GM19193 (cell line): ENCODE data around the gene FREM3.

Experiments used
- POLR2A ChIP-seq: IDR thresholded peaks from 4 replicates; pipeline ENCODE4 v1.6.1; 2011; ENCODE audit not compliant: insufficient read depth, insufficient read length; ENCODE audit errors: extremely low read depth

FREM3 gene

DNA sequence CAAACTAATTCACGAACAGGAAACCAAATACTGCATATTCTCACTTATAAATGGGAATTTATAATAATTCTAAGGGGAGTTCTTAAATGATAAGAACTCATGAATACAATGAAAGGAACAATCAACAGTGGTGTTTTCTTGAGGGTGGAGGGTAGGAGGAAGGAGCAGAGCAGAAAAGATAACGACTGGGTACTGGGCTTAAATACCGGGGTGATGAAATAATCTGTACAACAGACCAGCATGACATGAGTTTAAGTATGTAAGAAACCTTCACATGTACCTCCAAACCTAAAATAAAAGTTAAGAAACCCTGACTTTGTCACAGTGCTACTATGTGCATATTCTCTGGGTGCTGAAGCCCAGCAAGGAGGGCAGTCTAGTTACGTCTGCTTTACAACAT is 6.6 kb downstream of the FREM3 start:
- TF ChIP-seq POLR2A = no peak

DNA sequence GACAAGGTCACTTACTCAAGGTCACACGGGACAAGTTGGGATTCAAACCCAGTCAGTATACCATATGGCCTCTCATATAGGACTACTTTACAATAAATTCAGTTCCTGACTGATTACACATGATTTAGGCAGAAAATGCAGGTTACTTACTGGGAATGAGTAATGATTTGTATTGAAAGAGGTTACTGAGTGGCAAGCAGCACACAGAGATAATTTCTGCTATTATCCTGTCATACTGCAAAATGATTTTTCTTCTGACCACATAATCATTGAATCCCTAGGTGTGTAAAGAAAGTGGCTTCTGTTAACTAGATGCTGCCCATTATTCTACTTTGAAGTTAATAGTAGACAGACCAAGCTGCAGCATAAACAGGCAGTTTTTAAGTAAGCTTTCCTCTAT is 8.2 kb downstream of the FREM3 start:
- no peak for TF ChIP-seq POLR2A

DNA sequence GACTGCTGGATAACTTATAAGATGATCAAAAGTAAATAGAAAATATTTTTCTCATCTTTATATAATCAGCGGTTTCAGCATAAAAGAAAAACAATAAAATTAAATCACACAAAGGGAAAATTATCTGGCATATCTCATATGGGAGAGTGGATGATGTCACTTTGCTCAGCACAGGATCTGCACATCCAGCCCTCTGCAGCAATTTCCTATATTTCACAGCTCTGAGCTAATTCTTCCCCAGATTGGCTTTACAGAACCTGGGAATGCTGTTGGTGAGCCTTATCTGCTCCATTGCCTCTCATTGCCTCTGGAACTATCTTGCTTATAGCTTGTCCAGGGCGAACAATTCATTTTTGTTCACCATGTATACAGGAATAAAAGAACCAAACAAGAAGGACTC is 21.0 kb downstream of the FREM3 start:
- no peak for TF ChIP-seq POLR2A

DNA sequence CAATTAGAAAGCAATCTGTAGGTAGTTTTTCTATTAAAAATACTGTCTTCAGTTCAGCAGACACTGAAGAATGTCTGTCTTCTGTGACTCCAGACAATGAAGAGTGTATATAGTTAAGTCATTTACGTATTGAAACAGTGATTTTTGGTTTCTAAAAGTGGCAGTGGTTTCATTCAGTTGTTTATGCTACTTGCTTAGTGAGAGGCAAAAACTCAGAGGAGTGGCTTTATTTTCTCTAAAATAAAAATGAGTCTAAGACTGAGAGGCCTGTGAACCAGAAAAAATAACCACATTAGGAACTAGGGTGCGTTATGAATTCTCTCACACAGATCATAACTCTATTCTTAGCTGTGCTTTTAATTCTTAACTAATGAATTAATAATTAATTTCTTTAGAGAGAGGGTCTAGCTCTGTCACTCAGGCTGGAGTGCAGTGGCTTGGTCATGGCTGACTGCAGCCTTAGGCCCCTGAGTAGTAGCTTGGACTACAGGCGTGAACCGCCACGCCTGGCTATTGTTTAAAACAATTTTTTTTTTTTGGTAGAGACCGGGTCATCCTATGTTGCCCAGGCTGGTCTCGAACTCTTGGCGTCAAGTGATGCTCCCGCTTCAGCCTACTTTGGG is 31.4 kb downstream of the FREM3 start:
- no peak for TF ChIP-seq POLR2A

DNA sequence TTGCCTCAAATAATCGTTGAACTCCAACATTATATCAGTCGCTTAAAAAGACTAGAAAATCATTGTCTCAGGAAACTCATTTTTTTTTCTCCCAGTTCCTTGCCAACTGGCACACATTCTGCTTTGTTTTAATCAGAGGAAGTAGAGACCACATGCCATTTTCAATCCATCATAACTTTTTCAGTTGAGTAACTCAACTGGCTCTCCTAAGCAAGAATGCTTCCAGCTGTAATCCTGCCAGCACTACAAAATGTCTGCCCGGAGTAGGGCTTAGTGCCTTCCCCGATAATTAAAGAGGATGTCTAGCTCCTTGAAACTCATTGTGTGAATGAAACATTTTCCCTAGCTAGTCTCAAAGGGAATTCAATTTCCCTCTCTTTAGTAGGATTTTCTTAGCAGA is 33.0 kb downstream of the FREM3 start:
- no peak for TF ChIP-seq POLR2A

DNA sequence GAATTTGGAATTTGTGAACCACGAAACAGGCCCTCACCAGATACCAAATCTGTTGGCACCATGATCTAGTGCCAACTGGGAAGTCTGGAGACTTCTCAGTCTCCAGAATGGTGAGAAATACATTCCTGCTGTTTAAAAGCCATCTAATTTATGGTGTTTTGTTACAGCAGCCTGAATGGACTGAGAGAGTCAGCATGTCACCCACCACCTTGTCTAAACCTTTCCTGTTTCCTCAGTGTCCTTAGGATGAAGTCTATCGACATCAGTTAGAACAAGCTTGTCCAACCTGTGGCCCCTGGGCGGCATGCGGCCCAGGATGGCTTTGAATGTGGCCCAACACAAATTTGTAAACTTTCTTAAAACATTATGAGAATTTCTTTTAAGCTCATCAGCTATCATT is 42.1 kb downstream of the FREM3 start:
- no peak for TF ChIP-seq POLR2A

DNA sequence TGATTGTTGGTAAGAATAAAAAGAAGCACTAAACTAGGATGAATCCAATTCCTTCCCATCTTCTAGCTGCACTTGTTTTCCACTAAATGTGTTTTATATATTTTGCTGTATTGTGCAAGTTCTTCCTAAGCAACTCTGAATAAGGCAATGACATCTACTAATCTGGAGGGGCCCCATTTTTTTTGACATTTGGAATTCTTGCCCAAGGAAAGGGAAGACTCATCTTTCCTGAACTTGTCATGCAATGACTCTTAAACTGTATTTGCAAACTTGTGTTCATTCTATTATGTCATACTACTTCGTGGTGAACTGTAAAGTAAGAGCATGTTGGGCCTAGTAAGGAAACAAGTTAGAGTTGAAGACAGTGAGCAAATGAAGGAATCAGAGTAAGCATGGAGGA is 45.9 kb downstream of the FREM3 start:
- no peak for TF ChIP-seq POLR2A

DNA sequence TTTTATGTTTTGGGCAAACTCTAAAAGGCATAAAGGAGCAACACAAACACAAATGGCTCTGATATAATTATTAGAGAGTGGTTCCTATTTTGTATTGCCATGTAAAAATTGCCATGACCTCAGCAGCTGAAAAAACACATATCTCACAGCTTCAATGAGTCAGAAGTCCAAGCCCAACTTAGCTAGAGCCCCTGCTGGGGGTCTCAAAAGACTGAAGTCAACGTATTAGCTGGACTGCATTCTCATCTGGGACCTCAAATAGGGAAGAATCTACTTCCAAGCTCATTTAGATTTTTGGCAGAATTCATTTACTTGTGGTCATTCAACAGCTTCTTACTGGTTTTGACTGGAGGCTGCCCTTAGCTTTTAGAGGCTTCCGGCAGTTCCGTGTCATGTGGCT is 47.4 kb downstream of the FREM3 start:
- TF ChIP-seq POLR2A = no peak

DNA sequence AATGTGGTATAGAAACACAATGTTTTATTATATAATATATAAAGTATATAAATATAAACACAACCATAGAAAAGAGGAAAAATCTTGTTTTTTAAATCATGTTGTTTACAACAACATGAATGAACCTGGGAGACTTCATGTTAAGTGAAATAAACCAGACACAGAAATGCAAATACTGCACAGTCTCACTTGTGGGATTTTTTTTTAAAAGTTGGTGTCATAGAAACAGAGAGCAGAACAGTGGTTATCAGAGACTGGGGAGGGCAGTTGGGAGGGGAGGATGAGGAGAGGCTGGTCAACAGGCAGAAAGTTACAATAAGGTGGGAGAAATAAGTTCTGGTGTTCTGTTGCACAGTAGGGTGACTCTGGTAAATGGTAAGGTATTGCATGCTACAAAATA is 57.1 kb downstream of the FREM3 start:
- TF ChIP-seq POLR2A = no peak

DNA sequence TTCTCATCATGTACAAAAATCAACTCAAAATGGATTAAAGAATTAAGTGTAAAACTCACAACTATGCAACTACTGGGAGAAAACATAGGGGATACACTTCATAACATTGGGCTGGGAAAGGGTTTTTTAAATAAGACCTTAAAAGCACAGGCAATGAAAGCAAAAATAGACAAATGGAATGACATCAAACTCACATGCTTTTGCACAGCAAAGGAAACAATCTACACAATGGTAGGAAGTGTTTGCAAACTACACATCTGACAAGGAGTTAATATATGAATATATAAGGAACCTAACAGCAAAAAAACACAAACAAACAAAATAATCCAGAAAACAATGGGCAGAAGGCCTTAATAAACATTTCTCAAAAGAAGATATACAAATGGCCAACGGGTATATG is 57.9 kb downstream of the FREM3 start:
- TF ChIP-seq POLR2A = no peak

DNA sequence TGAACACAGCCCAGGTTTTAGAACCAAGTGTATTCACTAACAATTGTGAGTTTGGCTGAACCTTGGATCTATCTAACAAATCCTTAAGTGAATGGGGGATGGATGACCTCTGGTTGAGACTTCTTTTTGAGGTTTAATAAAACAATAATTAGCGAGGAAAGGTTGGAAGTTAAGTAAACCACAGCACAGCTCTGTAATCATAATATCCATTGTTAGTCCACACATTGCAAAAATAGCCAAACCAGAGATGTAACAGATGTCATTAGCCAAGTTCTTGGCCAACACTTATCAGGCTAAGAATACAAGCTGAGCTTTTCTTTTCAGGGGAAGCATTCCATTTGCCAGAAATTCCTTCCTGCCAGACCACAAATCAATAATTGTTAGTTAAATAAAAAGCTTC is 59.1 kb downstream of the FREM3 start:
- TF ChIP-seq POLR2A = no peak

DNA sequence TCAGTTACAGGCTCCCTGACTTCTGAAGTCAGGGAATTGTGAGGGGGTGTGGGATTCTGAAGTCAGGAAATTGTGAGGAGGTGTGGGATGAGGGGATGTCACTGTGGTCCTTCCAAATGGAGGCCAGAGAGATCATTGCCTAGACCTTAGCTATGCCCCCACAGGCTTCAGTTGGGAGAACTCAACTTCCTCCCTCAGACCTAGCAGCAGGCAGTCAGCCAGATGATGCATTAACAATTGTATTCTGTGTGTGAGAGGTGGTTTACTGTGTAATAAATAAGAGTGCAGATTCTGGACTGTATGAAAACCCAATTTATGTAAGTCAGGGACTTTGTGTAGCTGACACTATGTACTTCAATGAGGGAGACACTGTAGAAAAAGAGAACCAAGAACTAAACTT is 65.7 kb downstream of the FREM3 start:
- no peak for TF ChIP-seq POLR2A

DNA sequence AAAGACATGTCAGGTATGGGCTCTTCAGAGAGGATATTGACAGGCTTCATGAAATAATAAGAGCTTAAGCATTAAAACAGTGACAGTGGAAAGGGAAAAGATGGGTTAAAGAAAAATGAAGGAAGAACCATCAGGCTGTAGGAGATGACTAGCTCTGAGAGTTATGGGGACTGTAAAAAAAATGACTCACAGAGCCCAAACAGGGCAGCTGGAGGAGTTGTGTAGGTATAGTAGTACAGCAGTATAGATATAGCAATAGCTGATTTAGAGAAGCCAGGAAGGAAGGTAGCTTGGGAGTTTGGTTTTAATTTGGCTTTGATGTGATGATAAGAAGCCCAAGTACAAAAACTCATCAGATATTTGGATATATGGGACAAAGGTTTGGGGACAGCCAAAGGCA is 66.6 kb downstream of the FREM3 start:
- no peak for TF ChIP-seq POLR2A

DNA sequence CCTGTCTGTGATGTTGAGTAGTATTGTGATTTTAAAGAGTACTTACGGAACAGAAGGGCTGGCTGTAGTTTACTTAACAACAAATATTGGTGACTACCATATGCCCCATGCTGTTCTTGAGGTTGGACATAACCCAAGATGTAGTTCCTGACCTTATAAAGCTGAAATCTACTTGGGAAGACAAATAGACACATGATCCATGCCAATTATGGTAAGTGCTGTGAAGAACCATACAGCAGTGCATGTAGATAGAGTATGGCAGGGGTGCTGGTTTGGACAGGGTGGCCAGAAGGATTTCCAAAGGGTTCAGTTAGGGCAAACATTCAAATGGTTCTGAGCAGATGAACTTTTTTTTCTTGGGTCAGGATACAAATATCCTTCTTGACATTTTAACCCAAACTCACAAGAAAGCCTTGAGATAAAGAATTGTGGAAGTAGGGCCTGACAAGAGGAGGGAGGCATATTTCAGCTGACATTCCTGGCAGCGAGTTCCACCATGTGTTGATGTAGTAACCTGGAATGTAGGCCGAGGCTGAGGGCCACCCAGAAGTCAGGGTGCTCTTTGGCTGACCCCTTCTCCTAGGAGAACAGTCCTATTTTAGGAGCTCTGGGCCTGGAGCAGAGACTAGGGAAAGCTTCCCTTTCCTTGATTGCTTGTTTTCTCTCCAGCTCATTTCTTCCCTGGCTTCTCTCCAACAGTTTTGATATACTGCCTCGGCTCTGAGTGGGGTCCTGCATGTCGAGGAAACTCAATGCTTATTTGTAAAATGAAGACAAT is 74.2 kb downstream of the FREM3 start:
- TF ChIP-seq POLR2A = no peak

DNA sequence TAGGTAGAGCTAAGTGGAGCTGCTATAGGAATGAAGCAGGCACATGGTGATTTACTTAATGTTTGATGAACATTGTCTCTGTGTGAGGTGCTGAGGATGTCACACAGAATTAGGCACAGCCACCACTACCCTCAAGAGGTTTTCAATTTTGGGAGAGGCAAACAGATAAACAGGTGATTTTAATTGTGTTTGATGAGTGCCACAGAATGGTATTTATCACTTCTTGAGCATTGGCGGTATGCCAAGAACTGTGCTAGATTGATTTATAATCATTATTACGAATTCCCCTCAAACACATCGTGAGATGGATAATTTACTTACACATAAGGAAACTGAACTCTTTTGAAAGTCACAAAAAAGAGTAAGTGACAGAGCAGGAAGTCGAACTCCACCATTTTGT is 74.8 kb downstream of the FREM3 start:
- no peak for TF ChIP-seq POLR2A

DNA sequence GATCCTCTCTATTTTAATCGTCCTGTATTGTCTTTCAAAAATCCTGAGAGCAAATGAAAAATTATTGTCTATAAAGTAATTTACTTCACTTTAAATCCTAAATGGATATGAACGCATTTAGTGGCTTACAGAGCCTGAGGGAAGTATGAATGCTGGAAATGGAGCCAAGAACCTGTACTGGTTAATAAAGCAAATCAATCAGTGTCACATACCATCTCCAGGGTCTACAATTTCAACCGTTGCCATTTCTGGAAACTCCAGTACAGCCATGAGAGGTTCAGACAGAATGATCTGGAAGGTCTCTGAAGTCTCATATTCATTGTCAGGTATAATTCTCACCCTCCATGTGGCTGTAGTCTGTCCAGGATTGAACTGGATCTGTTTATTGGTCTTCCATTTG is 76.6 kb downstream of the FREM3 start:
- TF ChIP-seq POLR2A = no peak
